ENCODE measurements around the gene SEC31B.

DNA sequence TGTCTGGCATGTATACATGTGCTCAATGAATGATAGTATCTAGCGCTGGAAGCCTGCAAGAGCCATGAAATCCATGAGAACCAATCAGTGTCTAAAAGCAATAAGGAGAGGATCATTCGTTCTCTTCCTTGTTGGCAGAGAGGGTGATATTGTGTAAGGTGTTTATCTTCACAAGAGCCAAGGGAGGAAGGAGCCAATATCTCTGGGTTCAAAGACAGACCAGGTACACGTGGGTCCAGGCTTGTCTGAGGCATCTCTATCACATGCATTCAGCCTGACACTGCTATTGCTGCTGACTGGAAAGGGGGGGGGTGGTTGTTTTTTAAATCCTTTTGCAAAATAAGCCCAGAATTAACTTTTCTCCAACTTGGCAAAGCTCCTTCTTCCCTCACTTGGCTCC lies 4.0 kb downstream of the SEC31B start:
- TF ChIP-seq ZFX (IDR thresholded peaks at IDR 0.05; ENCODE audit: borderline replicate concordance) (no peak), CTCF (IDR thresholded peaks at IDR 0.05) (no peak)

All from 22Rv1 (cell line).